HG02678 (cell line): Measurements from ENCODE around the gene ELK4.

Source experiments
- ATAC-seq: cut with Tn5 transposase; IDR thresholded peaks from one replicate; pipeline ENCODE4 v1.9.1; 2021; ENCODE audit warnings: mild to moderate bottlenecking, moderate library complexity; ENCODE audit not compliant: unreplicated experiment

ELK4 gene

GRCh38 chr1:205569411-205570172 is 62.2 kb downstream of the ELK4 start:
- ATAC-seq, result no peak

GRCh38 chr1:205568469-205569361 is 63.1 kb downstream of the ELK4 start:
- no peak for ATAC-seq

DNA sequence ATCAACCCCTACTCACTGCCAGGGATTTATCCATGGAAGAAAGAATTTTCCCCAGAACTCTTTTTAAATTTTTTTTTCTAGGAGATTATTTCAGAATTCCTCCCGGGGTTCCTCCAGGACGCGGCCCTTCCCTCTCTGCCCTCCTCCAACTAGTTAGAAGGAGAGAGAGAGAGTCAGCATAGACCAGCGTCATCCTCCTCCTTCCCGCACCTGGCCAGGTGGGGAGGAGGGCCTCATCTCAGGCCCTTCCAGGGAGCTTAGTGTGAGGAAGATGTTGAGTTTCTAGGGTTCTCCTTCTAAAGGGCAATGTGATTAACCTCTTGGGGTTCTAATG is 63.7 kb downstream of the ELK4 start:
- ATAC-seq, result no peak

GRCh38 chr1:205567716-205568115 is 64.1 kb downstream of the ELK4 start:
- no peak for ATAC-seq

- no peak for ATAC-seq
These were observed 66.0 kb downstream of the ELK4 start for GRCh38 chr1:205565799-205566198.

- ATAC-seq, result no peak
These were observed 67.8 kb downstream of the ELK4 start for GRCh38 chr1:205563927-205564441.

- no peak for ATAC-seq
These were observed 70.2 kb downstream of the ELK4 start for GRCh38 chr1:205561501-205562203.
